ENCODE results near the gene CCDC187.

The CCDC187 gene

GRCh38 chr9:136332482-136332983 is 28.6 kb upstream of the CCDC187 start:
- Histone ChIP-seq H3K9ac (ENCODE audit: low read length) (no peak overlapping the region), H3K4me3 (ENCODE audit: low read depth, low read length) (no peak overlapping the region), H3K36me3 (ENCODE audit: control insufficient read depth, insufficient read depth, low read length) (peaks cover 5% of the 10 kb centered on the region; the same call in 1 of the 2 replicates), H3K9me3 (ENCODE audit: control insufficient read depth, insufficient read depth, low read depth, low read length) (no peaks in the 10 kb centered on the region), H3K27ac (ENCODE audit: low read depth, low read length) (no peak overlapping the region), H3K4me1 (ENCODE audit: control insufficient read depth, insufficient read depth, low read length) (peaks cover 9% of the 10 kb centered on the region; the same call in 1 of the 2 replicates), H3K27me3 (ENCODE audit: control insufficient read depth, insufficient read depth, low read length) (no peaks in the 10 kb centered on the region)

GRCh38 chr9:136331556-136332481 is 27.9 kb upstream of the CCDC187 start:
- no peaks in the 10 kb centered on the region for H3K36me3 ChIP-seq (ENCODE audit: control insufficient read depth, insufficient read depth, low read length)
- no peak overlapping the region for H3K4me3 ChIP-seq (ENCODE audit: low read depth, low read length)
- H3K9me3 ChIP-seq (ENCODE audit: control insufficient read depth, insufficient read depth, low read depth, low read length), result no peaks in the 10 kb centered on the region
- H3K4me1 ChIP-seq (ENCODE audit: control insufficient read depth, insufficient read depth, low read length), result peaks cover 11% of the 10 kb centered on the region
- no peaks in the 10 kb centered on the region for H3K27me3 ChIP-seq (ENCODE audit: control insufficient read depth, insufficient read depth, low read length)
- H3K9ac ChIP-seq (ENCODE audit: low read length), result no peak overlapping the region
- no peak overlapping the region for H3K27ac ChIP-seq (ENCODE audit: low read depth, low read length)

GRCh38 chr9:136331030-136331429 is 27.1 kb upstream of the CCDC187 start:
- peaks cover 19% of the 10 kb centered on the region for H3K4me1 ChIP-seq (ENCODE audit: control insufficient read depth, insufficient read depth, low read length)
- H3K9ac ChIP-seq (ENCODE audit: low read length), result no peak overlapping the region
- no peak overlapping the region for H3K4me3 ChIP-seq (ENCODE audit: low read depth, low read length)
- no peaks in the 10 kb centered on the region for H3K27me3 ChIP-seq (ENCODE audit: control insufficient read depth, insufficient read depth, low read length)
- H3K9me3 ChIP-seq (ENCODE audit: control insufficient read depth, insufficient read depth, low read depth, low read length), result no peaks in the 10 kb centered on the region
- no peak overlapping the region for H3K27ac ChIP-seq (ENCODE audit: low read depth, low read length)
- no peaks in the 10 kb centered on the region for H3K36me3 ChIP-seq (ENCODE audit: control insufficient read depth, insufficient read depth, low read length)

GRCh38 chr9:136330406-136330990 is 26.6 kb upstream of the CCDC187 start:
- Histone ChIP-seq H3K4me1 (ENCODE audit: control insufficient read depth, insufficient read depth, low read length) (peaks cover 23% of the 10 kb centered on the region), H3K27me3 (ENCODE audit: control insufficient read depth, insufficient read depth, low read length) (no peaks in the 10 kb centered on the region), H3K27ac (ENCODE audit: low read depth, low read length) (no peak overlapping the region), H3K36me3 (ENCODE audit: control insufficient read depth, insufficient read depth, low read length) (no peaks in the 10 kb centered on the region), H3K9me3 (ENCODE audit: control insufficient read depth, insufficient read depth, low read depth, low read length) (no peaks in the 10 kb centered on the region), H3K4me3 (ENCODE audit: low read depth, low read length) (no peak overlapping the region), H3K9ac (ENCODE audit: low read length) (no peak overlapping the region)

- no peaks in the 10 kb centered on the region for H3K27me3 ChIP-seq (ENCODE audit: control insufficient read depth, insufficient read depth, low read length)
- H3K9me3 ChIP-seq (ENCODE audit: control insufficient read depth, insufficient read depth, low read depth, low read length), result no peaks in the 10 kb centered on the region
- H3K36me3 ChIP-seq (ENCODE audit: control insufficient read depth, insufficient read depth, low read length), result no peaks in the 10 kb centered on the region
- no peak overlapping the region for H3K9ac ChIP-seq (ENCODE audit: low read length)
- H3K4me3 ChIP-seq (ENCODE audit: low read depth, low read length), result no peak overlapping the region
- H3K27ac ChIP-seq (ENCODE audit: low read depth, low read length), result no peak overlapping the region
- peaks cover 23% of the 10 kb centered on the region for H3K4me1 ChIP-seq (ENCODE audit: control insufficient read depth, insufficient read depth, low read length)
Measured at GRCh38 chr9:136329636-136330405, 25.9 kb upstream of the CCDC187 start.

GRCh38 chr9:136329211-136329627 is 25.3 kb upstream of the CCDC187 start:
- Histone ChIP-seq H3K4me1 (ENCODE audit: control insufficient read depth, insufficient read depth, low read length) (peaks cover 23% of the 10 kb centered on the region), H3K9ac (ENCODE audit: low read length) (no peak overlapping the region), H3K4me3 (ENCODE audit: low read depth, low read length) (0 out of 2 replicates have a peak overlapping the region, but pooled peaks have one; percentile 65), H3K27ac (ENCODE audit: low read depth, low read length) (no peak overlapping the region), H3K36me3 (ENCODE audit: control insufficient read depth, insufficient read depth, low read length) (no peaks in the 10 kb centered on the region), H3K27me3 (ENCODE audit: control insufficient read depth, insufficient read depth, low read length) (no peaks in the 10 kb centered on the region), H3K9me3 (ENCODE audit: control insufficient read depth, insufficient read depth, low read depth, low read length) (no peaks in the 10 kb centered on the region)

GRCh38 chr9:136328622-136329041 is 24.7 kb upstream of the CCDC187 start:
- Histone ChIP-seq H3K27ac (ENCODE audit: low read depth, low read length) (no peak overlapping the region), H3K4me3 (ENCODE audit: low read depth, low read length) (peak overlapping the region; percentile 65), H3K9me3 (ENCODE audit: control insufficient read depth, insufficient read depth, low read depth, low read length) (no peaks in the 10 kb centered on the region), H3K36me3 (ENCODE audit: control insufficient read depth, insufficient read depth, low read length) (no peaks in the 10 kb centered on the region), H3K9ac (ENCODE audit: low read length) (peak overlapping the region; percentile 30), H3K27me3 (ENCODE audit: control insufficient read depth, insufficient read depth, low read length) (no peaks in the 10 kb centered on the region), H3K4me1 (ENCODE audit: control insufficient read depth, insufficient read depth, low read length) (peaks cover 23% of the 10 kb centered on the region)

- Histone ChIP-seq H3K9me3 (ENCODE audit: control insufficient read depth, insufficient read depth, low read depth, low read length) (no peaks in the 10 kb centered on the region), H3K27me3 (ENCODE audit: control insufficient read depth, insufficient read depth, low read length) (no peaks in the 10 kb centered on the region), H3K4me1 (ENCODE audit: control insufficient read depth, insufficient read depth, low read length) (peaks cover 23% of the 10 kb centered on the region), H3K36me3 (ENCODE audit: control insufficient read depth, insufficient read depth, low read length) (no peaks in the 10 kb centered on the region), H3K4me3 (ENCODE audit: low read depth, low read length) (peak overlapping the region; percentile 65), H3K27ac (ENCODE audit: low read depth, low read length) (no peak overlapping the region), H3K9ac (ENCODE audit: low read length) (no peak overlapping the region)
Measured at GRCh38 chr9:136328011-136328621, 24.2 kb upstream of the CCDC187 start.

GRCh38 chr9:136327304-136327974 is 23.5 kb upstream of the CCDC187 start, which contains the start of gene GPSM1:
Gene GPSM1 (plus strand): TSS chr9:136327539. CDS start chr9:136327696, 157 bp downstream.
- no peaks in the 10 kb centered on the region for H3K27me3 ChIP-seq (ENCODE audit: control insufficient read depth, insufficient read depth, low read length)
- H3K9ac ChIP-seq (ENCODE audit: low read length), result peak within 1 kb of the TSS; percentile 63
- H3K4me1 ChIP-seq (ENCODE audit: control insufficient read depth, insufficient read depth, low read length), result peaks cover 23% of the 10 kb centered on the region
- H3K27ac ChIP-seq (ENCODE audit: low read depth, low read length), result peak within 1 kb of the TSS; percentile 51; the same call in 1 of the 2 replicates
- no peaks in the 10 kb centered on the region for H3K9me3 ChIP-seq (ENCODE audit: control insufficient read depth, insufficient read depth, low read depth, low read length)
- H3K36me3 ChIP-seq (ENCODE audit: control insufficient read depth, insufficient read depth, low read length), result no peaks in the 10 kb centered on the region
- H3K4me3 ChIP-seq (ENCODE audit: low read depth, low read length), result peak within 1 kb of the TSS; percentile 65

GRCh38 chr9:136326761-136327303 is 22.9 kb upstream of the CCDC187 start:
- H3K27ac ChIP-seq (ENCODE audit: low read depth, low read length), result peak overlapping the region; percentile 51; the same call in 1 of the 2 replicates
- peaks cover 23% of the 10 kb centered on the region for H3K4me1 ChIP-seq (ENCODE audit: control insufficient read depth, insufficient read depth, low read length)
- H3K9ac ChIP-seq (ENCODE audit: low read length), result peak overlapping the region; percentile 58
- H3K9me3 ChIP-seq (ENCODE audit: control insufficient read depth, insufficient read depth, low read depth, low read length), result no peaks in the 10 kb centered on the region
- H3K27me3 ChIP-seq (ENCODE audit: control insufficient read depth, insufficient read depth, low read length), result no peaks in the 10 kb centered on the region
- H3K4me3 ChIP-seq (ENCODE audit: low read depth, low read length), result peak overlapping the region; percentile 48
- no peaks in the 10 kb centered on the region for H3K36me3 ChIP-seq (ENCODE audit: control insufficient read depth, insufficient read depth, low read length)
